Liver (tissue), 3 donors: ENCODE results near the gene HMGN3.

Experiments used
- EGR1 ChIP-seq, 2 donors: IDR thresholded peaks; 2 replicates each; pipeline ENCODE4 v1.6.1; 2016 to 2018; ENCODE audit warnings: antibody characterized with exemption in 2 of 2, low read depth in 2 of 2
- FOXA1 ChIP-seq: IDR thresholded peaks from 2 replicates; pipeline ENCODE4 v1.6.1; 2016; ENCODE audit warnings: antibody characterized with exemption
- FOXA2 ChIP-seq: IDR thresholded peaks from 2 replicates; pipeline ENCODE4 v1.6.1; 2016; ENCODE audit warnings: antibody characterized with exemption
- HNF4A ChIP-seq, 2 donors: conservative IDR thresholded peaks; 2 replicates each; pipeline ENCODE4 v1.6.1; 2016; ENCODE audit warnings: antibody characterized with exemption in 2 of 2, mild to moderate bottlenecking in 2 of 2
- JUND ChIP-seq, 2 donors: IDR thresholded peaks; 2 replicates each; pipeline ENCODE4 v1.6.1; 2016; ENCODE audit warnings: antibody characterized with exemption in 2 of 2
- MAX ChIP-seq: IDR thresholded peaks from 2 replicates; pipeline ENCODE4 v1.6.1; 2016; ENCODE audit warnings: antibody characterized with exemption
- REST ChIP-seq: IDR thresholded peaks from 2 replicates; pipeline ENCODE4 v1.6.1; 2016; ENCODE audit warnings: antibody characterized with exemption, mild to moderate bottlenecking
- SP1 ChIP-seq: IDR thresholded peaks from 2 replicates; pipeline ENCODE4 v1.6.1; 2018; ENCODE audit warnings: antibody characterized with exemption, mild to moderate bottlenecking
- TAF1 ChIP-seq: conservative IDR thresholded peaks from 2 replicates; pipeline ENCODE4 v1.6.1; 2016; ENCODE audit warnings: antibody characterized with exemption, mild to moderate bottlenecking
- YY1 ChIP-seq: IDR thresholded peaks from 2 replicates; pipeline ENCODE4 v1.6.1; 2016; ENCODE audit warnings: antibody characterized with exemption, mild to moderate bottlenecking
- ZBTB33 ChIP-seq: IDR thresholded peaks from 2 replicates; pipeline ENCODE4 v1.6.1; 2016; ENCODE audit warnings: antibody characterized with exemption
- TF ChIP-seq, protein P1 (sequence below): fragments of 150-350 bp; IDR thresholded peaks from 2 replicates; pipeline ENCODE4 v1.5.1; 2017; ENCODE audit warnings: improper control_type of control experiment, low read depth, low read length; ENCODE audit not compliant: missing input control
- donor health status: healthy.
- donor health status: healthy.

DNA sequence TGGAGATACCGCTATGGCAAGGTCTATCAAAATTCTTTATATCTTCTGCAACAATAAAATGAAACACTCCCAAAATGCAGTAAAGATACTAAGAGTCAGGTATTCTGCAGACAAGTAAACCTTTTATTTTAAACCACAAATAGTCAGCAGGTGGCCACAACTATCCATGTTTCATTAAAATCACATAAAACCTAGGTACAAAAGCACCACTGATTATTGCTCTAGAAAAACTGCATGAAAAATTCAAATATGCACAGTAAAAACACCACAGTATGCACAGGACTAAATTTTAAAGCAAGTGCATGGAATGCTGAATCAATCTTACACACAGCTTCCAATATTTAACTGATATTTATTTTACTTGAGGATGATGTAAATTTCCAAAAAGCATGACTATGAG is 33.3 kb downstream of the HMGN3 start:
- TF ChIP-seq, protein P1, sequence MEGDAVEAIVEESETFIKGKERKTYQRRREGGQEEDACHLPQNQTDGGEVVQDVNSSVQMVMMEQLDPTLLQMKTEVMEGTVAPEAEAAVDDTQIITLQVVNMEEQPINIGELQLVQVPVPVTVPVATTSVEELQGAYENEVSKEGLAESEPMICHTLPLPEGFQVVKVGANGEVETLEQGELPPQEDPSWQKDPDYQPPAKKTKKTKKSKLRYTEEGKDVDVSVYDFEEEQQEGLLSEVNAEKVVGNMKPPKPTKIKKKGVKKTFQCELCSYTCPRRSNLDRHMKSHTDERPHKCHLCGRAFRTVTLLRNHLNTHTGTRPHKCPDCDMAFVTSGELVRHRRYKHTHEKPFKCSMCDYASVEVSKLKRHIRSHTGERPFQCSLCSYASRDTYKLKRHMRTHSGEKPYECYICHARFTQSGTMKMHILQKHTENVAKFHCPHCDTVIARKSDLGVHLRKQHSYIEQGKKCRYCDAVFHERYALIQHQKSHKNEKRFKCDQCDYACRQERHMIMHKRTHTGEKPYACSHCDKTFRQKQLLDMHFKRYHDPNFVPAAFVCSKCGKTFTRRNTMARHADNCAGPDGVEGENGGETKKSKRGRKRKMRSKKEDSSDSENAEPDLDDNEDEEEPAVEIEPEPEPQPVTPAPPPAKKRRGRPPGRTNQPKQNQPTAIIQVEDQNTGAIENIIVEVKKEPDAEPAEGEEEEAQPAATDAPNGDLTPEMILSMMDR = no peak
- TF ChIP-seq JUND (IDR thresholded peaks at IDR 0.05) (no peak), FOXA1 (no peak), REST (no peak), SP1 (no peak), TAF1 (no peak), YY1 (no peak), FOXA2 (no peak), MAX (no peak), EGR1 (IDR thresholded peaks at IDR 0.05; ENCODE audit: low read depth in 2 of 2) (no peak), ZBTB33 (no peak), HNF4A (conservative IDR thresholded peaks at IDR 0.05) (no peak)
